IPS-15b (cell line): ENCODE data around the gene SLC37A2.

Source experiments
- H3K27me3 ChIP-seq: one replicate; pipeline ENCODE4 v1.6.1; 2013; ENCODE audit warnings: low read length; ENCODE audit not compliant: control insufficient read depth, insufficient read depth
- H3K36me3 ChIP-seq: one replicate; pipeline ENCODE4 v1.6.1; 2013; ENCODE audit warnings: low read length; ENCODE audit not compliant: control insufficient read depth, insufficient read depth
- H3K4me1 ChIP-seq: one replicate; pipeline ENCODE4 v1.6.1; 2013; ENCODE audit warnings: mild to moderate bottlenecking, low read length; ENCODE audit not compliant: control insufficient read depth, insufficient read depth
- H3K4me3 ChIP-seq: one replicate; pipeline ENCODE4 v1.5.1; 2013; ENCODE audit warnings: low read depth, low read length
- H3K9ac ChIP-seq: one replicate; pipeline ENCODE4 v1.6.1; 2013; ENCODE audit warnings: low read depth, mild to moderate bottlenecking, low read length
- H3K9me3 ChIP-seq: one replicate; pipeline ENCODE4 v1.6.1; 2013; ENCODE audit warnings: mild to moderate bottlenecking, low read length; ENCODE audit not compliant: control insufficient read depth, insufficient read depth

Gene SLC37A2

DNA sequence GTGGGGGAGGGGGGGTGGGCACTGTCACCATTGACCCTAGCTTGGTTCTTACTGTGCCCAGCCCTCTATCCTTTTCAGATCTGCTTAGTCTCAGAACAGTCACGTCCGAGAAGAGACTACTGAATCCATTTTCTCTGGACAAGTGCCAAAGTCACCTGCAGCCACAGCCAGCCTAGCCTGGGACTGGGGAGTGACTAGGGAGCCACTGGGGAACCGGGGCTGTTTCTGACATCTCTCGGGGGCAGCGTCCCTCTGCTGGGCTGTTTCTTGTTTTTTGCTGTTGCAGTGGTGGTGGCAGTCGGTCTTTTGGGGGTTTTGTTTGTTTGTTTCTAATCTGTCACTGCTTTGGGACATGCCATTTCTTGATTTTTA, 8.7 kb downstream of the SLC37A2 start:
- Histone ChIP-seq H3K9ac (no peak overlapping the region), H3K36me3 (no peaks in the 10 kb centered on the region), H3K9me3 (no peaks in the 10 kb centered on the region), H3K4me1 (no peaks in the 10 kb centered on the region), H3K4me3 (no peak overlapping the region), H3K27me3 (peaks cover 2% of the 10 kb centered on the region)

DNA sequence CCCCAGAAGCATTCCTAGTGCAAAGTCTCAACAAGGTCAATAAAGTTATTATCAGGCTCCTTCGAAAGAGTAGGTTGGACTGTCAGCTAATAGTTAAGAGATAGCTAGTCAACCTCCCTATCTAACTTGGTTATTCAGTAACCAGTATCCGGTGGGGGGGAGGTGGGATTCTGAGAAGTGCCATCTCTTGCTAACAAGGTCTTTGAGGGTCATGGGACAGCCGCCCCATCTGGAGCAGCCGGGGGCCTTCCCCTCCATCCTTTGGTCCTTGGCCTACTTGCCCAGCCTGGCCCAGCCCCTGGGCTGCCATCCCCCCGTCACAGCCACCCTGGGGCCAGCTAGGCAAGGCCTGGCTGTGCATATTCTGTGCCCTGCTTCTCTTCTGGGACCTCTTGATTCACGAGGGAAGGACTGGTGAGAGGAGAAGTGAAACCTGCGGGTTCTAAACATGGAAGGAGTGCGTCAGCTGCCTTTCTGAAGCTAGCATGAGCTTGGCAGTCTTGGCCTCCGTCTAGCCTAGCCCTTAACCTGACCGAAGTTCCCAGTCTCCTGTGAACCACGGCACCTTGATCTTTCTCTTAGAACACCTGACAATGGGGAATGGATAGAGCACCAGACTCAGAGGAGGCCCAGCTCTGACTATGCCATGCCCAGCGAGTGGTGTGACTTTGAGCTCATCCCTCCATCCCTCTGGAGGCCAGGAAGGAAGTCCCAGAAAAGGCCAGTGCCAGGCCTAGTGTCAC, 9.3 kb downstream of the SLC37A2 start:
- no peaks in the 10 kb centered on the region for H3K9me3 ChIP-seq
- H3K36me3 ChIP-seq, result no peaks in the 10 kb centered on the region
- peaks cover 2% of the 10 kb centered on the region for H3K27me3 ChIP-seq
- H3K4me3 ChIP-seq, result no peak overlapping the region
- no peak overlapping the region for H3K9ac ChIP-seq
- no peaks in the 10 kb centered on the region for H3K4me1 ChIP-seq

DNA sequence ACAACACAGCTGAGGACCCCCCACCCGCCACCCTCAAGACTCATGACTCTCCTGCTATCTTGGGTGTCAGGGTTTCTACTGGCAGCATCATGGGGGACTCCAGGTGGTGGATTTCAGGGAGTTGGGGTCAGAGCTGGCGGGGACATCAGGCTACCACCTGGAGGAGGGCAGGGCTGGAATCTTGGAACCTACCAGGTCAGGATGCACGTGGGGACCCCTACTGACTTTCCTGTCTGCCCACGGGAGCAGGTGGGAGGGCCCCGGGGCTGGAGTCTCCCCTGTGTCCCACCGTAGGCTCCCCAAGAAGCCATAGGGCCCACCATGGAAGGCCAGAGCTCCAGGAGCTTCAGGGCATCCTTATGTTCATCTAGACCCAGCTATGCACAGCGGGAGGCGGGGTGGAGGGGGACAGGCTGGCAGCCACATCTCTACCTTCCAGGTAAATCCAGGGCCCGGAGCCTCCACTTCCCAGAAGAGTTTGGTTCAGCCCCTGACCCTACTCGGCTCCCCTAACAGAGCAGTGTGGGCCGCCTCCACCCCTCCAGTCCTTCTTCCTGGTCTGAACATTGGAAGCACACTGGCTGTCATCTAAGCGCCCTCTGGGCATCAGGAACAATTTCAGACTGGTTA, 10.0 kb downstream of the SLC37A2 start:
- Histone ChIP-seq H3K4me1 (no peaks in the 10 kb centered on the region), H3K27me3 (peaks cover 2% of the 10 kb centered on the region), H3K4me3 (no peak overlapping the region), H3K9ac (no peak overlapping the region), H3K36me3 (no peaks in the 10 kb centered on the region), H3K9me3 (no peaks in the 10 kb centered on the region)

DNA sequence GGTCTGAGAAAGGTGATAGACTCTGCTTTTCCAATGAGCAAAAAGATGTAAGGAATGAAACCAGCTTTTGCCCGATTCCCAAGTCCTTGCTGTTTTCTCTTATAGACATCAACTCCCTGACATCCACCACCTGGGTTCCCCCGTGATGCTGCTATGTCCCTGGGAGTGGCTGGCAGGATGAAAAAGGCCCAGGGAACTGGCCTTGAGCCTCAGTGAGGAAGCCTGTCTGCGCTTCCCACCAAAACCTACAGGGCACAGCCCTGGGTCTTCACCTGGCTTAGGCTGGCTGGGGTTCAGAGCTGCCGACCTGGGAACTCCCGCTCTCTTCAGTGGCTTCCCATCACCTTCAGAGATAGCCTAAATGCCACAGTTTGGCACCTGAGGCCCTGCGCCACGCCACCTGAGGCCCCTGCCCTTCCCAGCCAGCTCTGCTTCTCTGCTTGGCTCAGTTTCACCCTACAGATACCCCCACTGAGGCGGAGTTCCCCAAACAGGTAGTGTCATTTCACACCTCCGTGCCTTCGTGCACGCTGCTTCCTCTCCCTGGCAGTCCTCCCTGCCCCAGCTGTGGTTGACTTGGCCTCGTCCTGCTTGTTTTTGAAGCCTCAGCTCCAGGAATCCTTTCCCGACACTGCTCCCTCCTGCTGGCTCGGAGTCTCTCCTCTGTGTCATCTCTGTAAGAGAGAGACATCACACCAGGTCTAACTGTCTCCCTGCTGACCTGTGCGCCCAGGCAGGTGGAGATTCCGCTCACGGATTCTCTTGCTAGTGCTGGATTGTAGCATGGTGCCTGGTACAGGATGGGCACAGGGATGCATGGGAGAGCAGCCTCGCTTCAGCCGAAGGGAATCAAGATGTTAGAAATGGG, 10.7 kb downstream of the SLC37A2 start:
- Histone ChIP-seq H3K4me1 (no peaks in the 10 kb centered on the region), H3K9ac (no peak overlapping the region), H3K27me3 (peaks cover 2% of the 10 kb centered on the region), H3K36me3 (no peaks in the 10 kb centered on the region), H3K4me3 (no peak overlapping the region), H3K9me3 (no peaks in the 10 kb centered on the region)

DNA sequence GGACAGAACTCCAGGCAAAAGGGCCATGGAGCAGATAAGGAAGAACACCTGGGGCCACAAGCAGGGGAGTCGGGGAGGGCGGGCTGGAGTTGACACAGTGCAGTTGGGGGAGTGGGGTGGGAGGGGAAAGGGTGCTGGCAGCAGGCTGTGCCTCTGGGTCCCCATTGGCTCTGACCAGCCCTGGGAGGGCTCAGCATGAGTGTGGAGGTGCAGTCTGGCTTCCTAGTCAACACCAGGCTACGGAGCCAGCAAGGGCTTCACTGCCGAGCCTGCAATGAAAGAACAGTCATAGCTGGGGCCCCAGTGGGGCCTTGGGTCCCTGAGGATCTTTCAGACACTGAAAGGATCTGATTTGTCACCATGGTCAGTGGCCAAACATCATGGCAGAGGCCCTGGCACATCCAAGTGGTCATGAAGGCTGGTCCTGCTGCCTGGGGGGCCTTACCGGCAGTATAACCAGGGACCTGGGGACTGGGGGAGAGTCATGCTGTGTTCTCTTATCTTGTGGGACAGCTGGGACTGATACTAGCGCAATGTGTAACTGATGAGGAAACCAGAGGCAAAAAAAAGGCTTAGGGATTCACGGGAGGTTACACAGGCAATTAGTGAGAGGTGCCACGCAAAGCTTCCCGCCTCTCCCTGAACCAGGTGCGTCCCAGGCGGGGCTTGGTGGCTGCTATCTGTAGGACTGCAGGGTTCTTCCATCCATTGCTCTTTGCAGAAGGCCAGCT, 11.6 kb downstream of the SLC37A2 start:
- H3K9ac ChIP-seq, result no peak overlapping the region
- H3K27me3 ChIP-seq, result peaks cover 2% of the 10 kb centered on the region
- no peak overlapping the region for H3K4me3 ChIP-seq
- H3K36me3 ChIP-seq, result no peaks in the 10 kb centered on the region
- no peaks in the 10 kb centered on the region for H3K4me1 ChIP-seq
- no peaks in the 10 kb centered on the region for H3K9me3 ChIP-seq

DNA sequence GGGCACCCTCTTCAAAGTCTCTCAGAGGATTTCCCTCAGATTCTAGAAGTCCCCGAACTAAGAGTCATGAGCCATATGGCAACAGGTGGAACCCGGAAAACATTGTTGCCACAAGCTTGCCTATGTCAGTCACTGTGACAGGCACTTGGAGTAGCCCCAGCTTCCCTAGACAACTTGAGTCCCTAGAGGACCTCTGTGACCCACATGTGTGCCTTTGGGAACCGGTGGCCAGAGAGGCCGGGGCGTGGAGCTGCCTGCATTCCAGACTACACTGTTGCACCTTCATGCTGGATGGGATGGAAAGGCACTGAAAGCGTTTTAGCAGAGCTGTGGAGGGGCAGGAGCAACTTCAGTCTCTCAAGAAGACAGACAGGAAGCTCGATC, 12.1 kb downstream of the SLC37A2 start:
- Histone ChIP-seq H3K4me3 (no peak overlapping the region), H3K4me1 (no peaks in the 10 kb centered on the region), H3K9ac (no peak overlapping the region), H3K36me3 (no peaks in the 10 kb centered on the region), H3K27me3 (no peaks in the 10 kb centered on the region), H3K9me3 (no peaks in the 10 kb centered on the region)

DNA sequence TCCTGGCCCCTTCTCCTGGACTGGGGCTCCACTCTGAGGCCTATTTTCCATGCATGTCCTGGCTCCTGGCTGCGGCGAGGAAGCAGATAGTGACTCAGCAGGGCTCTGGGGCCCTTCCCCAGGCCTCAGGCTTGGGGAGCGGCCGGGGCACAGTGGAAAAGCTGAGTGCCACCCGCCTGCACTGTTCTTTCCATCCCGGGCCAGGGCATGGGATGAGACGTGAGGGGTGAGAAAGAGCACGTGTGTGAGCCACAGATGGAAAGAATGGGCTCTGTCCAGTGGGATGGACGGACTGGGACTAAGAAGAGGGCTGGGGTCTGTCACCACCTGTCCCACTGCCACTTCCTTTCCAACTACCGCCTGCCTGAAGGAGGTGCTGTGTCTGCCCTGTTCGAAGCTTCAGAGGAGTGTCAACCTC, 12.8 kb downstream of the SLC37A2 start:
- Histone ChIP-seq H3K4me1 (no peaks in the 10 kb centered on the region), H3K9me3 (no peaks in the 10 kb centered on the region), H3K36me3 (no peaks in the 10 kb centered on the region), H3K4me3 (no peak overlapping the region), H3K9ac (no peak overlapping the region), H3K27me3 (no peaks in the 10 kb centered on the region)

DNA sequence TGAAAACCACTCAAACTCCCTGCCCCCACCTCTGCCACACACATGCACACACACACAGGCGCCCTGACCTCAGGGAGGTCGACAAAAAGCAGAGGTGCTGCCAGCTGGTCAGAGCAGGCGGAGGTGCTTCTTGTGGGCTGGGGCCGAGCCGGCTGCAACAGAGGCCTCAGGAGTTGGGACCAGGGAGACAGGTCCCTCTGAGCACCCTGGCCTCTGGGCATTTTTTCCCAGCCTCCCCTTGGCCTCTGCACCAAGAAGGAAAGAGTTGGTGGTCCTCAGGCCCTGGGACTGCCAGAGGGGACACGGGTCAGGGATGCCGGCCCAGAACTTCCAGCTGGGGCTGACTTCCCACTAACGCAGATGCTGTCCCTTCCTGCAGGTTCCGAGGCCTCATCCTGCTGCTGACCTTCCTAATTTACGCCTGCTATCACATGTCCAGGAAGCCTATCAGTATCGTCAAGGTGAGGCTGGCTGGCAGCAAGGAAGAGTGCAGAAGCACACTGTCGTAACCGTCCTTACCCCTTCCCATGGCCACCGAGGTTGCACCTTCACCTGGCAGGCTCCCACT, 13.4 kb downstream of the SLC37A2 start:
- Histone ChIP-seq H3K9ac (no peak overlapping the region), H3K36me3 (no peaks in the 10 kb centered on the region), H3K9me3 (no peaks in the 10 kb centered on the region), H3K4me3 (no peak overlapping the region), H3K27me3 (no peaks in the 10 kb centered on the region), H3K4me1 (no peaks in the 10 kb centered on the region)

DNA sequence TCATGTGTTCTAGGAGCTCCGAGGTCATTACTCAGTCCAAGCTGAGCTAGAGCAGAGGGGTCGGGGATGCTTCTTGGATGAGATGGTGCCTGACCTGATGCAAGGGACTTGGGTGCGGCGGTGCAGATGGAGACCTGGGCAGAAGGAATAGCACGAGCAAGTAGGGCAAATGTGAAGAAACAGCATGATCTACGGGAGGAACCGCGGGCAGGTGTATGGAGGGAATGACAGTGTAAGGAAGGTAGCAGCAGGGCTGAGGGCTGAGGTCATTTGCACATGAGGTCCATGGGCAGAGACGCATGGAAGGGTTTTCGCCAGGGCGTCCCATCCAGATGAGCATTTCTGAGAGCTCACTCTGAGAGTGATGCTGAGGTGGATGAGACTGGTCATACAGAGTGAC, 14.9 kb downstream of the SLC37A2 start:
- no peaks in the 10 kb centered on the region for H3K36me3 ChIP-seq
- no peaks in the 10 kb centered on the region for H3K27me3 ChIP-seq
- no peak overlapping the region for H3K4me3 ChIP-seq
- no peaks in the 10 kb centered on the region for H3K9me3 ChIP-seq
- no peak overlapping the region for H3K9ac ChIP-seq
- no peaks in the 10 kb centered on the region for H3K4me1 ChIP-seq

DNA sequence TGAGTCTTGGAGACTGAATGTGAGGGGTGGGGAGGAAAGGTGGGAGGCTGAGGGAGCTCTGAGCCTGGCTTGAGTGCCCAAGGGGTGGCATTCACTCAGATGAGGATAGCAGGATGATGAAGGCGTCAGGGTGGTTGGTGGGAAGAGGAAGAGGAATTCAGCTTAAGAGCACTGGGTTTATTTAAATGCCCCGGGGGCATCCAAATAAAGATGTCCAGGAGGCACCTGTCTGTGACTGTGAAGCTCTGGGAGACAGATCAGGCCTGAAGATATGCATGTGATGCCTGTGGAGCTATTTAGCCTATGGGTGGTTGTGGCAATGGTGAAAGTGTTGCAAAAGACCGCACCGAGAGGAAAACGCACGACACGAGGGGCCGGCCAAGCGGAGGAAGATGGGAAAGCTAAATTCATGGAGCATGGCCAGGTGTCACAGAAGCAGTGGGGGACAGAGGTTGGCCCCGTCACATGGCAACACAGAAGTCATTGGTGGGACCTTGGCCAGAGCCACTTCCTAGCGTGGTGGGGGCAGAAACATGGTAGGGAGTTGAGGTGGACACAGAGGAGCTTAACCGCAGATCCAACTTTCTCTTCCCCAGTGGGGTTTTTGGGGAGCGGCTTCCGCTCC, 15.5 kb downstream of the SLC37A2 start:
- Histone ChIP-seq H3K4me1 (no peaks in the 10 kb centered on the region), H3K4me3 (no peak overlapping the region), H3K9me3 (no peaks in the 10 kb centered on the region), H3K9ac (no peak overlapping the region), H3K27me3 (no peaks in the 10 kb centered on the region), H3K36me3 (no peaks in the 10 kb centered on the region)
